Ishikawa (cell line): ENCODE measurements around the gene NUSAP1.

Experiments
- CEBPB ChIP-seq: IDR thresholded peaks from 2 replicates; pipeline ENCODE4 v1.6.1; 2012
- CREB1 ChIP-seq: IDR thresholded peaks from 2 replicates; pipeline ENCODE4 v1.6.1; 2012; ENCODE audit warnings: low read depth
- EGR1 ChIP-seq: IDR thresholded peaks from 2 replicates; pipeline ENCODE4 v1.6.1; 2012
- EP300 ChIP-seq: IDR thresholded peaks from 2 replicates; pipeline ENCODE4 v1.6.1; 2012; ENCODE audit warnings: borderline replicate concordance
- FOXM1 ChIP-seq: IDR thresholded peaks from 2 replicates; pipeline ENCODE4 v1.6.1; 2012; ENCODE audit warnings: low read depth, borderline replicate concordance
- MAX ChIP-seq: IDR thresholded peaks from 2 replicates; pipeline ENCODE4 v1.6.1; 2012
- NFIC ChIP-seq: IDR thresholded peaks from 2 replicates; pipeline ENCODE4 v1.6.1; 2012
- RAD21 ChIP-seq: IDR thresholded peaks from 2 replicates; pipeline ENCODE4 v1.6.1; 2012; ENCODE audit warnings: low read depth
- REST ChIP-seq: IDR thresholded peaks from 2 replicates; pipeline ENCODE4 v1.6.1; 2012; ENCODE audit warnings: low read depth, mild to moderate bottlenecking
- TAF1 ChIP-seq: IDR thresholded peaks from 2 replicates; pipeline ENCODE4 v1.6.1; 2012; ENCODE audit warnings: low read depth, mild to moderate bottlenecking
- TCF12 ChIP-seq: IDR thresholded peaks from 2 replicates; pipeline ENCODE4 v1.6.1; 2012; ENCODE audit warnings: low read depth
- TEAD4 ChIP-seq: IDR thresholded peaks from 2 replicates; pipeline ENCODE4 v1.6.1; 2012
- USF1 ChIP-seq: IDR thresholded peaks from 2 replicates; pipeline ENCODE4 v1.6.1; 2012
- YY1 ChIP-seq: IDR thresholded peaks from 2 replicates; pipeline ENCODE4 v1.6.1; 2012; ENCODE audit warnings: low read depth
- ZBTB7A ChIP-seq: IDR thresholded peaks from 2 replicates; pipeline ENCODE4 v1.6.1; 2012; ENCODE audit warnings: low read depth

The NUSAP1 gene

DNA sequence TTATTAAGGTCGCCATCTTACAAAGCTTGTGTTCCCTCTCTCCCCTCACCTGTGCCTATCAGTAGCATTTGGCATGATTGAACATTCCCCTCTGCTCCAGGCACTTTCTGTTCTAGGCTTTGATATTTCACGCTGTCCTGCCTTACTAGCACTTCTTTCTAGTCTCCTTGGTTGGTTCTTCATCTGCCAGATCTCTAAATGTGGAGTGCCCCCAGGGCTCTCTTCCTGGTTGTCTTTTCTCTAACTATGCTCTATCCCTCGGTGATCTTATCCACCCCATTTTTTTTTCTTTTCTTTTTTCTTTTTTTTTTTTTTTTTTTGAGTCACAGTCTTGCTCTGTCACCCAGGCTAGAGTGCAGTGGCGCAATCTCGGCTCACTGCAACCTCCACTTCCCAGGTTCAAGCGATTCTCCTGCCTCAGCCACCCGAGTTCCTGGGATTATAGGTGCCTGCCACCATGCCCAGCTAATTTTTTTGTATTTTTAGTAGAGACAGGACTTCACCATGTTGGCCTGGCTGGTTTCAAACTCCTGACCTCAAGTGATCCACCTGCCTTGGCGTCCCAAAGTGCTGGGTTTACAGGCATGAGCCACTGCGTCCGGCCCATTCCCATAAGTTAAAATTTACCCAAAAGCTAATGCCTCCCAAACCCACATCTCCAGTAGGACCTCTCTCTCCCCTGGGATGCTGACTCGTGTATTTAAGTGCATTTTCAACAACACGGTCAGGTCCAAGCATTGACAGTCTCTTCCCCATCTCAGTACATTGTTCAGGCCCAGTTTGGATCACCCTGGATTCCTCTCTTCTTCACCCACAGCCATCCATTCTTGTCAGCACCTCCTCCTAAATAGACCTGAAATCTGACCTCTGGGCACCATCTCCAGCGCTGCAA, 5.2 kb downstream of the NUSAP1 start:
- TF ChIP-seq CEBPB (no peak), REST (no peak), TEAD4 (no peak), MAX (no peak), CREB1 (no peak), RAD21 (no peak), NFIC (no peak), TAF1 (no peak), USF1 (no peak), TCF12 (no peak), EGR1 (no peak), FOXM1 (no peak), EP300 (no peak), YY1 (no peak), ZBTB7A (no peak)

GRCh38 chr15:41340189-41340695, 7.6 kb downstream of the NUSAP1 start:
- TF ChIP-seq EP300: no peak
- no peak for TF ChIP-seq YY1
- no peak for TF ChIP-seq NFIC
- TF ChIP-seq TCF12: no peak
- no peak for TF ChIP-seq CREB1
- no peak for TF ChIP-seq TAF1
- no peak for TF ChIP-seq EGR1
- TF ChIP-seq REST: no peak
- no peak for TF ChIP-seq RAD21
- TF ChIP-seq TEAD4: no peak
- TF ChIP-seq FOXM1: no peak
- no peak for TF ChIP-seq ZBTB7A
- TF ChIP-seq USF1: no peak
- TF ChIP-seq MAX: no peak
- TF ChIP-seq CEBPB: no peak

GRCh38 chr15:41341519-41341918, 8.8 kb downstream of the NUSAP1 start:
- TF ChIP-seq FOXM1 (no peak), YY1 (no peak), USF1 (no peak), NFIC (no peak), REST (no peak), TAF1 (no peak), ZBTB7A (no peak), EGR1 (no peak), RAD21 (no peak)
